Psoas muscle (tissue), 8 donors: ENCODE data around the gene ZNF236. TPM values are rescaled to one million over a fixed set of nuclear protein-coding genes. Genes with fewer than 3 reads are reported as not detected.

ENCODE experiments used
- ATAC-seq, 4 donors: fragments of 200-7000 bp; cut with Tn5 transposase; one replicate each; pipeline ENCODE4 v1.9.1; 2020; ENCODE audit warnings: moderate library complexity in 3 of 4, mild to moderate bottlenecking in 2 of 4
- DNase-seq, 2 donors: peaks; one replicate each; pipeline ENCODE4 v3.0.0-alpha.2; 2020
- H3K27ac ChIP-seq: fragments of 200-600 bp; one replicate; pipeline ENCODE4 v1.8.0; 2022
- H3K27me3 ChIP-seq, 3 donors: fragments of 200-600 bp in 1 of 3; one replicate each; pipeline versions ENCODE4 v1.6.1 to v1.8.0; 2013 to 2022; ENCODE audit warnings: low read length in 2 of 3, mild to moderate bottlenecking in 2 of 3, moderate library complexity in 1 of 3; ENCODE audit not compliant: insufficient read depth in 3 of 3
- H3K36me3 ChIP-seq, 2 donors: fragments of 200-600 bp in 1 of 2; one replicate each; pipeline versions ENCODE4 v1.6.1 to v1.8.0; 2013 to 2022; ENCODE audit warnings: low read depth in 1 of 2, mild to moderate bottlenecking in 1 of 2, moderate library complexity in 1 of 2; ENCODE audit not compliant: insufficient read depth in 1 of 2
- H3K4me1 ChIP-seq: fragments of 200-600 bp; one replicate; pipeline ENCODE4 v1.8.0; 2022
- H3K4me3 ChIP-seq: fragments of 200-600 bp; one replicate; pipeline ENCODE4 v1.8.0; 2022; ENCODE audit warnings: mild to moderate bottlenecking
- H3K9me3 ChIP-seq: fragments of 200-600 bp; one replicate; pipeline ENCODE4 v1.8.0; 2022
- WGBS, 3 donors: extraction: QIAGEN DNeasy Blood & Tissue Kit; methylation state at CpG; one replicate each; pipeline versions ENCODE4 v1.1.6 to v1.1.7; 2013; 5-methylcytosine and 5-hydroxymethylcytosine counted together
- intact Hi-C, 2 donors: fragments of 100-400 bp; cut with DNase I; formaldehyde crosslinking; loops; one replicate each; pipeline versions ENCODE4 v1.11.0 to v1.14.2; 2022
- polyA plus RNA-seq, 3 donors: library from polyadenylated mRNA; stranded (reverse); fragments of 200-250 nt; gene quantifications; one replicate each; pipeline ENCODE4 v1.2.3, GENCODE V29; 2013
- total RNA-seq, 4 donors: library from RNA; stranded (reverse); fragmentation: NEBNext Ultra II Directional in 2 of 4; extraction: Animal tissue kit (Norgen Biotek cat#: 25700) in 2 of 4; gene quantifications; one replicate each; pipeline versions ENCODE4 v1.2.1 to v1.2.4, GENCODE V29; 2021 to 2023
- TF ChIP-seq, protein P1 (sequence below): fragments of 200-600 bp; IDR thresholded peaks from one replicate; pipeline ENCODE4 v1.8.0; 2022; ENCODE audit warnings: antibody characterized with exemption
- donor health status: healthy with polysubstance abuse.
- donor health status: DM: no; HTN: no; CAD: no; lungs with moderate emphysema.
- donor health status: Bipolar disorder and iron deficiency.
- donor health status: healthy.
- donor health status: DM: yes; HTN: yes; CAD: no.
- donor health status: DM: no; HTN: no; CAD: no.
- donor health status: DM: no; HTN: no; CAD: no.
- donor health status: DM: yes; HTN: yes; CAD: no.

The ZNF236 gene
- total and polyA plus RNA-seq, 7 donors = 0.76 to 9.4 (median 7.5) TPM

DNA sequence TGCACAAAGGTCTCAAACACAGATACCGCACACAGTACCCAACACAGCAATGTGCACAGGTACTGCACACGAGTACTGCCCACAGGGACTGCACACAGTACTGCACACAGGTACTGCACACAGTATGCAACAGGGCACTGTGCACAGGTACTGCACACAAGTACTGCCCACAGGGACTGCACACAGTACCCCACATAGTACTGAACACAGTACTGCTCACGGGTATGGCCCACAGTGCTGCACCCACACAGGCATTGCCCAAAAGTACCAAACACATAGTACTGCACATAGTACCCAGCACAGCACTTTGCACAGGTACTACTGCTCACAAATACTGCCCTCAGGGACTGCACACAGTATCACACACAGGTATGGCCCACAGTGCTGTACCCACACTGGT lies 73.1 kb downstream of the ZNF236 start:
- DNase-seq = no peak
- intact Hi-C loops = no loop called here
- TF ChIP-seq, protein P1, sequence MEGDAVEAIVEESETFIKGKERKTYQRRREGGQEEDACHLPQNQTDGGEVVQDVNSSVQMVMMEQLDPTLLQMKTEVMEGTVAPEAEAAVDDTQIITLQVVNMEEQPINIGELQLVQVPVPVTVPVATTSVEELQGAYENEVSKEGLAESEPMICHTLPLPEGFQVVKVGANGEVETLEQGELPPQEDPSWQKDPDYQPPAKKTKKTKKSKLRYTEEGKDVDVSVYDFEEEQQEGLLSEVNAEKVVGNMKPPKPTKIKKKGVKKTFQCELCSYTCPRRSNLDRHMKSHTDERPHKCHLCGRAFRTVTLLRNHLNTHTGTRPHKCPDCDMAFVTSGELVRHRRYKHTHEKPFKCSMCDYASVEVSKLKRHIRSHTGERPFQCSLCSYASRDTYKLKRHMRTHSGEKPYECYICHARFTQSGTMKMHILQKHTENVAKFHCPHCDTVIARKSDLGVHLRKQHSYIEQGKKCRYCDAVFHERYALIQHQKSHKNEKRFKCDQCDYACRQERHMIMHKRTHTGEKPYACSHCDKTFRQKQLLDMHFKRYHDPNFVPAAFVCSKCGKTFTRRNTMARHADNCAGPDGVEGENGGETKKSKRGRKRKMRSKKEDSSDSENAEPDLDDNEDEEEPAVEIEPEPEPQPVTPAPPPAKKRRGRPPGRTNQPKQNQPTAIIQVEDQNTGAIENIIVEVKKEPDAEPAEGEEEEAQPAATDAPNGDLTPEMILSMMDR = no peak
- 98 to 99% (median 99%) methylated on average over 3 of the region's 3 CpGs for WGBS, 3 donors
- Histone ChIP-seq H3K4me1 (no peaks in the 10 kb centered on the region), H3K27me3 (no peaks in the 10 kb centered on the region), H3K9me3 (no peaks in the 10 kb centered on the region), H3K4me3 (no peak overlapping the region), H3K27ac (no peak overlapping the region), H3K36me3 (peaks cover 25 to 72% of the 10 kb centered on the region in 2 donors)
- no peak for ATAC-seq

DNA sequence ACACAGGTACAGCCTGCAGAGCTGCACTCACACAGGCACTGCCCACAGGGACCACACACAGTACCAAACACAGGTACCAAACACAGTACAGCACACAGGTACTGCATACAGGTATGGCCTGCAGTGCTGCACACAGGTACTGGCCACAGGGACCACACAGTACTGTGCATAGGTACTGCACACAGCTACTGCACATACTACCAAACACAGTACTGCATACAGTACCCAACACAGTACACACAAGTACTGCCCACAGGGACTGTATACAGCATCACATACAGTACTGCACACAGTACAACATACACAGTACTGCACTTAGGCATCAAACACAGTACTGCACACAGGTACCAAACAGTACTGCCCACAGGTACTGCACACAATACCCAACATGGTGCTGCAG lies 74.3 kb downstream of the ZNF236 start:
- no peaks in the 10 kb centered on the region for H3K4me1 ChIP-seq
- DNase-seq (no peak), ATAC-seq (no peak)
- TF ChIP-seq, protein P1 = no peak
- intact Hi-C loops = no loop called here
- H3K27ac ChIP-seq = no peak overlapping the region
- no peak overlapping the region for H3K4me3 ChIP-seq
- H3K9me3 ChIP-seq = no peaks in the 10 kb centered on the region
- no peaks in the 10 kb centered on the region for H3K27me3 ChIP-seq
- peaks cover 25 to 77% of the 10 kb centered on the region in 2 donors for H3K36me3 ChIP-seq

DNA sequence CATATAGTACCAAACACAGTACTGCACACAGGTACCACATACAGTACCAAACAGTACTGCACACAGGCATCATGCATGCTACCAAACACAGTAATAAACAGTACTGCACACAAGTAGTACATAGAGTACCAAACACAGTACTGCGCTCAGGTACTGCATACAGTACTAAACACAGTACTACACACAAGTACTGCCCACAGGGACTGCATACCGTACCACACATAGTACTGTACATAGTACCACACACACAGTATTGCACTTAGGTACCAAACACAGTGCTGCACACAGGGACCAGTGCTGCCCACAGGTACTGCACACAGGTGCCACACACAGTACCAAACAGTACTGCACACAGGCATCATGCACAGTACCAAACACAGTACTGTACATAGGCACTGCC lies 74.9 kb downstream of the ZNF236 start:
- H3K4me3 ChIP-seq = no peak overlapping the region
- H3K27ac ChIP-seq = no peak overlapping the region
- H3K27me3 ChIP-seq = no peaks in the 10 kb centered on the region
- intact Hi-C loops = no loop called here
- WGBS, 3 donors = 98 to 100% (median 99%) methylated on average over 2 of the region's 2 CpGs
- no peaks in the 10 kb centered on the region for H3K4me1 ChIP-seq
- peaks cover 25 to 79% of the 10 kb centered on the region in 2 donors for H3K36me3 ChIP-seq
- TF ChIP-seq, protein P1 = no peak
- DNase-seq (no peak), ATAC-seq (no peak)
- no peaks in the 10 kb centered on the region for H3K9me3 ChIP-seq

DNA sequence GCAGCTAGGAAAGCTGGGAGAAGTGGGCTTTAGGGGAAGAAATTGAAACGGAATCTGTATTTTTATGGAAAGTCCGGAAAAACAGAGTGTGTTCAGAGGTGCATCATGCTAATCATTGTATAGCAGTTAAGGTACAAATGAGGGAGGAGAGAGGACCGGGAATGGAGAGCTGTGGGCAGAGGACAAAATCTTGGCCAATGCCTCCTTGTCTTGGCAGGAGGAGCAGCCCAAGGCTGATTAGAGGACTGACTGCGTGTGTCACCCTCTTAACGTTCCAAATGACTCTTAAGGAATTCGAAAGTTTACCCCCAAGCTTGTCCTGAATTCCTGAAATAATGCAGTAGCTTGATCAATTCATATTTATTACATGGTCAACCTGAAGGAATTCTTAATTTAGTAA lies 81.0 kb downstream of the ZNF236 start:
- Histone ChIP-seq H3K4me3 (no peak overlapping the region), H3K36me3 (peaks cover 2 to 70% of the 10 kb centered on the region in 2 donors), H3K4me1 (no peaks in the 10 kb centered on the region), H3K9me3 (no peaks in the 10 kb centered on the region), H3K27ac (no peak overlapping the region), H3K27me3 (no peaks in the 10 kb centered on the region)
- 60 to 82% (median 62%) methylated on average over 6 of the region's 6 CpGs for WGBS, 3 donors
- intact Hi-C loops = no loop called here
- ATAC-seq (peak in 1 of 4 donors; percentile 42), DNase-seq (no peak)
- TF ChIP-seq, protein P1 = no peak

DNA sequence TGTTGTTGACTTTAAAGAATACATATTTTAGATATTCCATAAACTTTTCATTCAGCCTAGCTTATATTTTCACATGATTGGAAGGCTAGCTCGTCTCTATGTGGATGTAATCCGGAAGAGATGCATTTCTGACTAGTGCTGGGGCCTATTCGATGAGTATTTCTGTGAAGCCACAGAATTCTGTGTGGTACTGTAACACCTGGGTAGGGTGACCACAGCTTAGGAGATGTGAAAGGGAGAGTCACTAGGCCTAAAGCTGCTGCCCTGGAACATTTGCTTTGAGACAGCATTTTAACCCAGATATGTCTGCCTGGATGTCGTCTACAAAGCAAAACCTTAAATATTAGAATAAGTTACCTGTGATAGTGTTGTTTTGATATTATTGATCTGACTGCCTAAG lies 83.5 kb downstream of the ZNF236 start:
- 94 to 98% (median 97%) methylated on average over 4 of the region's 4 CpGs for WGBS, 3 donors

More for the DNA sequence above, 83.5 kb downstream of the ZNF236 start:
- Histone ChIP-seq H3K27me3 (no peaks in the 10 kb centered on the region), H3K27ac (no peak overlapping the region), H3K9me3 (no peaks in the 10 kb centered on the region), H3K4me1 (no peaks in the 10 kb centered on the region), H3K4me3 (no peak overlapping the region), H3K36me3 (peaks cover 2 to 69% of the 10 kb centered on the region in 2 donors)
- no peak for DNase-seq
- intact Hi-C loops = no loop called here
- TF ChIP-seq, protein P1 = no peak
- ATAC-seq = no peak
